ENCODE measurements around the gene GNA15.
"Not testable (repeated sequence)": the region's sequence is repeated elsewhere in the genome, so short reads cannot be mapped to it uniquely, and the experiment has no call there.

The GNA15 gene

DNA sequence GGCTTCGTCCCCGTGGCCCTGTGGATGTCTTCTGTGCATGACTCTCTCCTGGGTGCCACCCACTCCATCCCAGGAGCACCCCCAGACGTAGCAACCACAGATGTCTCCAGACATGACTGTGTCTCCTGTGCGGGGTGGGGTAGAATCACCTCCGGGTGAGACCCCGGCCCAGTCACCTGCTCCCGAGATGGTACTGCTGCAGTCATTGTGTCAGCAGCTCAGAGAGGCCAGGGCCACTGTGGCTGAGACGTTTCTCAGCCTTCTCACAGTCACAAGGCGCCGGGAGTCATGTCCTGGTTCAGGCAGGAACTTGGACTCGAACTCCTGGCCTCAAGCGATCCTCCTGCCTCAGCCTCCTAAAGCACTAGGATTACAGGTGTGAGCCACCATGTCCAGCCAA, 66.5 kb downstream of the GNA15 start:
- H3K4me3 ChIP-seq (replicated peaks; ENCODE audit: low read depth, low read length), result no peak overlapping the region
- no peak for DNase-seq (ENCODE audit: extremely low read depth, low read depth)
- TF ChIP-seq CTCF (IDR thresholded peaks at IDR 0.05; ENCODE audit: low read depth, low read length, missing control alignments), result no peak

DNA sequence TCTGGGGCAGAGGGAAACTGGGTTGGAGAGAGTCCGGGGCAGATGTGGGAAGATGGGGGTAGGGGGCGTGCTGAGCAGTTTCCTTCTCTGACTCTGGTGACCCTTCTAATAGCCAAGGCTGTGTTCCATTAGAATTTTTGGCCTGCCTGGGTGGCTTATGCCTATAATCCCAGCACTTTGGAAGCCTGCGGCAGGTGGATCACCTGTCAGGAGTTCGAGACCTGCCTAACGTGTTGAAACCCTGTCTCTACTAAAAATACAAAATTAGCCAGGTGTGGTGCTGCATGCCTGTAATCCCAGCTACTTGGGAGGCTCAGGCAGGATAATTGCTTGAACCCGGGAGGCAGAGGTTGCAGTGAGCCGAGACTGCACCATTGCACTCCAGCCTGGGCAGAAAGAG, 67.1 kb downstream of the GNA15 start:
- DNase-seq (ENCODE audit: extremely low read depth, low read depth); H3K4me3 ChIP-seq (replicated peaks; ENCODE audit: low read depth, low read length): not testable (repeated sequence)

GRCh38 chr19:3203805-3204645, 68.2 kb downstream of the GNA15 start:
- no peak overlapping the region for H3K4me3 ChIP-seq (replicated peaks; ENCODE audit: low read depth, low read length)
- DNase-seq (ENCODE audit: extremely low read depth, low read depth), result no peak
- no peak for TF ChIP-seq CTCF (IDR thresholded peaks at IDR 0.05; ENCODE audit: low read depth, low read length, missing control alignments)

DNA sequence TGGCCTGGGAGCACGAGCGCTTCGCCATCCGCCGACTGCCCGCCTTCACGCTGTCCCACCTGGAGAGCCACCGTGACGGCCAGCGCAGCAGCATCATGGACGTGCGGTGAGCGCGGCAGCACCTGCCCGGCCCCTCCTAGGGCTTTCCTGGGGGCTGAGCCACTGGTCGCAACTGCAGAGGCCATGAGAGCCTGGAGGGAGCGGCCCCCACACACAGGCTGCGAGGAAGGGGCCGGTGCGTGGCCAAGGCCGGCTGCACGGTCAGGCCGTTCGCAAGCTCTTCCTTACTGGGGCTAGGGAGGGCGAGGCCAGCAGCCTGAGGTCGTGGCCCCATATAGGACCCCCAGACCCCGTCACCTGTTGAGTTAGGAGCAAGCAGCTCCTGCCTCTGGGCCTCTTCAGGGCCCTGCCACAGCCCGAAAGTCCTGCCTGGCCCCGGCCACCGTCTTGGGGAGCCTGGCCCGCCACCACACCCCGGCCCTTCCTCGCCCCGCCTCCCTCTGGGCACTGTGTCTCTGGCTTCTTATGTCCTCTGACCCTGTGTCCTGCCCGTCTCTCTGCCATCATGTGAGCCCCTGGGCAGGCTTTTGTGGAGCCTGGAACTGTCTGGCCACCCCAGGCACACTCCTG, 68.9 kb downstream of the GNA15 start:
- no peak for TF ChIP-seq CTCF (IDR thresholded peaks at IDR 0.05; ENCODE audit: low read depth, low read length, missing control alignments)
- no peak for DNase-seq (ENCODE audit: extremely low read depth, low read depth)
- no peak overlapping the region for H3K4me3 ChIP-seq (replicated peaks; ENCODE audit: low read depth, low read length)

- TF ChIP-seq CTCF (IDR thresholded peaks at IDR 0.05; ENCODE audit: low read depth, low read length, missing control alignments), result no peak
- no peak for DNase-seq (ENCODE audit: extremely low read depth, low read depth)
- H3K4me3 ChIP-seq (replicated peaks; ENCODE audit: low read depth, low read length), result no peak overlapping the region
These were observed 70.6 kb downstream of the GNA15 start for GRCh38 chr19:3206216-3206953.

GRCh38 chr19:3207461-3208242, 71.8 kb downstream of the GNA15 start:
- TF ChIP-seq CTCF (IDR thresholded peaks at IDR 0.05; ENCODE audit: low read depth, low read length, missing control alignments), result no peak
- DNase-seq (ENCODE audit: extremely low read depth, low read depth), result no peak
- H3K4me3 ChIP-seq (replicated peaks; ENCODE audit: low read depth, low read length), result no peak overlapping the region

Data from HFF-Myc (cell line).